Ishikawa (cell line): Measurements from ENCODE around the gene HCN2.

Source experiments
- CEBPB ChIP-seq: IDR thresholded peaks from 2 replicates; pipeline ENCODE4 v1.6.1; 2012
- EGR1 ChIP-seq: IDR thresholded peaks from 2 replicates; pipeline ENCODE4 v1.6.1; 2012
- EP300 ChIP-seq: IDR thresholded peaks from 2 replicates; pipeline ENCODE4 v1.6.1; 2012; ENCODE audit warnings: borderline replicate concordance
- FOXM1 ChIP-seq: IDR thresholded peaks from 2 replicates; pipeline ENCODE4 v1.6.1; 2012; ENCODE audit warnings: low read depth, borderline replicate concordance
- NFIC ChIP-seq: IDR thresholded peaks from 2 replicates; pipeline ENCODE4 v1.6.1; 2012
- RAD21 ChIP-seq: IDR thresholded peaks from 2 replicates; pipeline ENCODE4 v1.6.1; 2012; ENCODE audit warnings: low read depth
- TAF1 ChIP-seq: IDR thresholded peaks from 2 replicates; pipeline ENCODE4 v1.6.1; 2012; ENCODE audit warnings: low read depth, mild to moderate bottlenecking
- TEAD4 ChIP-seq: IDR thresholded peaks from 2 replicates; pipeline ENCODE4 v1.6.1; 2012
- YY1 ChIP-seq: IDR thresholded peaks from 2 replicates; pipeline ENCODE4 v1.6.1; 2012; ENCODE audit warnings: low read depth
- ZBTB7A ChIP-seq: IDR thresholded peaks from 2 replicates; pipeline ENCODE4 v1.6.1; 2012; ENCODE audit warnings: low read depth
- TF ChIP-seq, protein P1 (sequence below): IDR thresholded peaks from 2 replicates; pipeline ENCODE4 v1.6.1; 2012
- TF ChIP-seq, protein P2 (sequence below): IDR thresholded peaks from 2 replicates; pipeline ENCODE4 v1.6.1; 2012; ENCODE audit warnings: low read depth, mild to moderate bottlenecking
- TF ChIP-seq, protein P3 (sequence below): IDR thresholded peaks from 2 replicates; pipeline ENCODE4 v1.6.1; 2012

- TF ChIP-seq EGR1 = no peak
- TF ChIP-seq TEAD4 = no peak
- no peak for TF ChIP-seq RAD21
- TF ChIP-seq YY1 = no peak
- no peak for TF ChIP-seq EP300
- TF ChIP-seq, protein P1, sequence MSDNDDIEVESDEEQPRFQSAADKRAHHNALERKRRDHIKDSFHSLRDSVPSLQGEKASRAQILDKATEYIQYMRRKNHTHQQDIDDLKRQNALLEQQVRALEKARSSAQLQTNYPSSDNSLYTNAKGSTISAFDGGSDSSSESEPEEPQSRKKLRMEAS = no peak
- TF ChIP-seq, protein P2, sequence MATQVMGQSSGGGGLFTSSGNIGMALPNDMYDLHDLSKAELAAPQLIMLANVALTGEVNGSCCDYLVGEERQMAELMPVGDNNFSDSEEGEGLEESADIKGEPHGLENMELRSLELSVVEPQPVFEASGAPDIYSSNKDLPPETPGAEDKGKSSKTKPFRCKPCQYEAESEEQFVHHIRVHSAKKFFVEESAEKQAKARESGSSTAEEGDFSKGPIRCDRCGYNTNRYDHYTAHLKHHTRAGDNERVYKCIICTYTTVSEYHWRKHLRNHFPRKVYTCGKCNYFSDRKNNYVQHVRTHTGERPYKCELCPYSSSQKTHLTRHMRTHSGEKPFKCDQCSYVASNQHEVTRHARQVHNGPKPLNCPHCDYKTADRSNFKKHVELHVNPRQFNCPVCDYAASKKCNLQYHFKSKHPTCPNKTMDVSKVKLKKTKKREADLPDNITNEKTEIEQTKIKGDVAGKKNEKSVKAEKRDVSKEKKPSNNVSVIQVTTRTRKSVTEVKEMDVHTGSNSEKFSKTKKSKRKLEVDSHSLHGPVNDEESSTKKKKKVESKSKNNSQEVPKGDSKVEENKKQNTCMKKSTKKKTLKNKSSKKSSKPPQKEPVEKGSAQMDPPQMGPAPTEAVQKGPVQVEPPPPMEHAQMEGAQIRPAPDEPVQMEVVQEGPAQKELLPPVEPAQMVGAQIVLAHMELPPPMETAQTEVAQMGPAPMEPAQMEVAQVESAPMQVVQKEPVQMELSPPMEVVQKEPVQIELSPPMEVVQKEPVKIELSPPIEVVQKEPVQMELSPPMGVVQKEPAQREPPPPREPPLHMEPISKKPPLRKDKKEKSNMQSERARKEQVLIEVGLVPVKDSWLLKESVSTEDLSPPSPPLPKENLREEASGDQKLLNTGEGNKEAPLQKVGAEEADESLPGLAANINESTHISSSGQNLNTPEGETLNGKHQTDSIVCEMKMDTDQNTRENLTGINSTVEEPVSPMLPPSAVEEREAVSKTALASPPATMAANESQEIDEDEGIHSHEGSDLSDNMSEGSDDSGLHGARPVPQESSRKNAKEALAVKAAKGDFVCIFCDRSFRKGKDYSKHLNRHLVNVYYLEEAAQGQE = no peak
- TF ChIP-seq, protein P3, sequence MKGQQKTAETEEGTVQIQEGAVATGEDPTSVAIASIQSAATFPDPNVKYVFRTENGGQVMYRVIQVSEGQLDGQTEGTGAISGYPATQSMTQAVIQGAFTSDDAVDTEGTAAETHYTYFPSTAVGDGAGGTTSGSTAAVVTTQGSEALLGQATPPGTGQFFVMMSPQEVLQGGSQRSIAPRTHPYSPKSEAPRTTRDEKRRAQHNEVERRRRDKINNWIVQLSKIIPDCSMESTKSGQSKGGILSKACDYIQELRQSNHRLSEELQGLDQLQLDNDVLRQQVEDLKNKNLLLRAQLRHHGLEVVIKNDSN = no peak
- TF ChIP-seq CEBPB = no peak
- no peak for TF ChIP-seq FOXM1
- no peak for TF ChIP-seq ZBTB7A
- no peak for TF ChIP-seq TAF1
- TF ChIP-seq NFIC = no peak
These were observed 1.0 kb downstream of the HCN2 start for GRCh38 chr19:590750-591098.
